22Rv1 (cell line): ENCODE results near the gene CYP4A11.

Experiments used
- CTCF ChIP-seq: fragments of 450-650 bp; IDR thresholded peaks from 2 replicates; pipeline ENCODE4 v1.5.1; 2017; ENCODE audit warnings: mild to moderate bottlenecking
- ZFX ChIP-seq: fragments of 450-650 bp; IDR thresholded peaks from 2 replicates; pipeline ENCODE4 v1.6.1; 2017; ENCODE audit warnings: antibody characterized with exemption, borderline replicate concordance

GRCh38 chr1:46910790-46911189, 30.5 kb downstream of the CYP4A11 start:
- TF ChIP-seq CTCF: no peak
- TF ChIP-seq ZFX: no peak
